HFF-Myc (cell line): ENCODE measurements around the gene REP15.

Experiments
- DNase-seq: peaks from one replicate; pipeline ENCODE4 v3.0.0-alpha.2; 2011; ENCODE audit warnings: low read depth; ENCODE audit errors: extremely low read depth
- H3K4me3 ChIP-seq: replicated peaks from 2 replicates; pipeline ENCODE4 v1.5.1; 2011; ENCODE audit warnings: low read depth, mild to moderate bottlenecking, control low read depth, low read length
- TF ChIP-seq, protein P1 (sequence below): IDR thresholded peaks from 2 replicates; pipeline ENCODE4 v1.5.1; 2012; ENCODE audit warnings: mild to moderate bottlenecking, low read depth, low read length, control low read depth; ENCODE audit errors: missing control alignments

Gene REP15

DNA sequence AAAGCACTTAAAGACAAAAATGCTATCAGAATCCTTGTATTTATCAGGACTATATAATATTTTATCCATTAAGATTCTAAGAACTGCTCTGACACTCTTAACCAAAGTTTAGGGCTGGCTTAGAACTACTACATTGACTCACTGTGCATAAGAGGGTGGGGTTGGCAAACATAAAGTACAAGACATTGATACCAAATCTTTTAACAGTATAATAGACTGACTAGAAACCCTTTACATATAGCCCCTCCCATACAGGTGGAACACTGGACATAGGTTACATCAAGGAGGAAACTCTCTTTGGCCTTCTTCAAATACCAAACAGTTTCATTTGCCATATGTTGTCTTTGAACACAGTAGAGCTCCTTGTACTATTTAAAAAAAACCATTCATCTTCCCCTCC is 15.6 kb upstream of the REP15 start:
- TF ChIP-seq, protein P1, sequence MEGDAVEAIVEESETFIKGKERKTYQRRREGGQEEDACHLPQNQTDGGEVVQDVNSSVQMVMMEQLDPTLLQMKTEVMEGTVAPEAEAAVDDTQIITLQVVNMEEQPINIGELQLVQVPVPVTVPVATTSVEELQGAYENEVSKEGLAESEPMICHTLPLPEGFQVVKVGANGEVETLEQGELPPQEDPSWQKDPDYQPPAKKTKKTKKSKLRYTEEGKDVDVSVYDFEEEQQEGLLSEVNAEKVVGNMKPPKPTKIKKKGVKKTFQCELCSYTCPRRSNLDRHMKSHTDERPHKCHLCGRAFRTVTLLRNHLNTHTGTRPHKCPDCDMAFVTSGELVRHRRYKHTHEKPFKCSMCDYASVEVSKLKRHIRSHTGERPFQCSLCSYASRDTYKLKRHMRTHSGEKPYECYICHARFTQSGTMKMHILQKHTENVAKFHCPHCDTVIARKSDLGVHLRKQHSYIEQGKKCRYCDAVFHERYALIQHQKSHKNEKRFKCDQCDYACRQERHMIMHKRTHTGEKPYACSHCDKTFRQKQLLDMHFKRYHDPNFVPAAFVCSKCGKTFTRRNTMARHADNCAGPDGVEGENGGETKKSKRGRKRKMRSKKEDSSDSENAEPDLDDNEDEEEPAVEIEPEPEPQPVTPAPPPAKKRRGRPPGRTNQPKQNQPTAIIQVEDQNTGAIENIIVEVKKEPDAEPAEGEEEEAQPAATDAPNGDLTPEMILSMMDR: no peak

GRCh38 chr12:27682534-27682933 is 13.7 kb upstream of the REP15 start:
- TF ChIP-seq, protein P1: no peak
- DNase-seq: no peak
- no peak overlapping the region for H3K4me3 ChIP-seq

More for the DNA sequence above, 15.6 kb upstream of the REP15 start:
- DNase-seq: no peak
- H3K4me3 ChIP-seq: no peak overlapping the region

DNA sequence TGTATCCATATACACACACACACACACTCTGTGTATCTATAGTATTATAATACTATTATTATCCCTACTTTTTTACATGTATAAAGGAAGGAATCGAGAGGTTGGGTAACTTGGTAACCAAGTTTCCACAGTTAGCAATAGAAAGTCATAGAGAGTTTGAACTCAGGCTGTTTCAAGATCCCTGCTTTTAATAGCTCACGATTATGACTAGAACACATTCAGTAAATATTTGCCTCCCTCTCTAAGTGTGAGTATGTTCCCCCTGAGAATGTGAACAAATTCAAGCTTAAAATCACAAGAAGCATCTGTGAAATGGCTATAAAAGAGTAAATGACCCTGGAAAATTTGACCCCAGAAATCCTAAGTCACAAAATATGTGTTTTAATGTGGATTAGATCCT is 11.0 kb upstream of the REP15 start:
- DNase-seq: no peak
- TF ChIP-seq, protein P1: no peak
- H3K4me3 ChIP-seq: no peak overlapping the region

DNA sequence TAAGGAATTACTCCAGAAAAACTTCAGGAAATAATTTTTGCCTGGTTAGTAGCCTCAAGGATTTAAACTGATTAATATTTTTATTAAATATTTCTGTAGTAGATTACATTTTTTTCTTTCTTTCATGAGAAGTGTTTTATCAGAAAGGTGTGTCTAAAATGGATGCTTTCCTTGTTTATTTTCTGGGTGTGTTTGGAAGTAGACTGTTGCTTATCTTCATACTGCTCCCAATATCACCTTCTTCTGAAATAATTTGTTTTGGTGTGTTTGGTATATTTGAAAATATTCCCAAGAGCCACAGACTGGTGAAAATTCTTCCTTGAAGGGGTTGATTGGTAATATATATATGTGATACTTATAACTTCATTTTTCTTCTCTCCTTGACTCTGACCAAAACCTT is 10.1 kb upstream of the REP15 start:
- no peak overlapping the region for H3K4me3 ChIP-seq
- no peak for DNase-seq
- TF ChIP-seq, protein P1: no peak

GRCh38 chr12:27688671-27689070 is 7.6 kb upstream of the REP15 start:
- DNase-seq: no peak
- TF ChIP-seq, protein P1: no peak
- no peak overlapping the region for H3K4me3 ChIP-seq

GRCh38 chr12:27689558-27690180 is 6.6 kb upstream of the REP15 start:
- no peak for DNase-seq
- TF ChIP-seq, protein P1: no peak
- H3K4me3 ChIP-seq: no peak overlapping the region

DNA sequence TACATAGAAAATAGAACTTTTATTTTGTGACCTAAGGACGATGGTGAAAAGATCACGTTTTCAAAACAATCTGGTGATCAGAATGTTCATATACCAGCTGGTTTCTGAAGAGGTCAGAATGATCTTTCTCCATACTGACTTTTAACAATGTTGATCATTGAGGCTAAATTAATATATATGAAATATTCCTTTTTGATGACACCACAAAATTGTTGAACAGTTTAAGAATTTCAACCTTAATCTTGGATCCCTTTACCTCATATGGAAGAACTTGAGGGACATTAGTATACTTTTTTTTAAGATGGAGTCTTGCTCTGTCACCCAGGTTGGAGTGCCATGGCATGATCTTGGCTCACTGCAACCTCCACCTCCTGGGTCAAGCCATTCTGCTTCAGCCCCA is 2.8 kb upstream of the REP15 start:
- TF ChIP-seq, protein P1: no peak
- no peak for DNase-seq
- H3K4me3 ChIP-seq: no peak overlapping the region
